Activated CD4-positive, CD25-positive, alpha-beta regulatory T cell treated with anti-CD3 and anti-CD28 coated beads, Interleukin-2, amount 50 U/mL, for 16 hours (primary cell): ENCODE data around the gene ADAMTSL1.

Source experiments
- DNase-seq: peaks from one replicate; pipeline ENCODE4 v3.0.0-alpha.2; 2020; ENCODE audit warnings: low read depth, low spot score

Gene ADAMTSL1

DNA sequence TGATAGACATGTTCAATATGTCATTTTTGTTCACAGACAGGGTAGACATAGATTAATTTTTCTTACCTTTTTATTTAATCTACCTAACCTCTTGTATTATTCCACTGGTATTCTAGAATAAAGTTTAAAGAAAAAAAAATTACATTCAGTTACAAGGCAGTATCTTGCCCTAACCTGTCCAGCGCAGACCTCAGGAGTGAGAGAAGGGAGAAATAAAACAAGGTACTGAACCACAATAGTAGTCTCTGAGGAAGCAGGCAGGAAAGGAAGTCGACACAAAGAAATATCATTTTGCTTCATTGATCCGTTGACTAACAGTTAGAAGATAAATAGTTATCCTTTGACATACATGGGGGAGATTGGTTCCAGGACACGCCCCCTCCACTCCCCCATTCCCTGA lies 12.5 kb upstream of the ADAMTSL1 start:
- DNase-seq = no peak

GRCh38 chr9:18463991-18464390 lies 10.0 kb upstream of the ADAMTSL1 start:
- DNase-seq = no peak

GRCh38 chr9:18466101-18466500 lies 7.9 kb upstream of the ADAMTSL1 start:
- DNase-seq = no peak

DNA sequence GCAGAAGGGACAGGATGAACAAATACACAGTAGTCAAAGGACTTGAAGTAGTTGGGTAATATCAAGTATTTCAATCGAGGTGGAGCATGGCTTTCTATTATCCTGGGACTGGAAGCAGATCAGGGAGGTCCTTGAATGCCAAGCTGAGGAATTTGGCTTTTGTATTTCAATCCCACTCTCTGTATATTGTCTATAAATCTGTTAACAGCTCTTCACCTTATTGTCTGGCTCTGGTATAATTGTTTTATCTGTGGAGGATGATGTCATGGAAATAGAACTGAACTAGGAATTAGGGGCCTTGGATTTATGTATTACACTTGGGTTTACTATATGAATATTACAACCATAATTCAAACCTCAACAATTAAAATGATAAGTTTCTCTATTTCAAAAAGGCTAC lies 6.3 kb upstream of the ADAMTSL1 start:
- DNase-seq = no peak

- no peak for DNase-seq
Measured at GRCh38 chr9:18472435-18472834, 1.5 kb upstream of the ADAMTSL1 start.

- DNase-seq = no peak
Measured at GRCh38 chr9:18472841-18473251, 1.1 kb upstream of the ADAMTSL1 start.

DNA sequence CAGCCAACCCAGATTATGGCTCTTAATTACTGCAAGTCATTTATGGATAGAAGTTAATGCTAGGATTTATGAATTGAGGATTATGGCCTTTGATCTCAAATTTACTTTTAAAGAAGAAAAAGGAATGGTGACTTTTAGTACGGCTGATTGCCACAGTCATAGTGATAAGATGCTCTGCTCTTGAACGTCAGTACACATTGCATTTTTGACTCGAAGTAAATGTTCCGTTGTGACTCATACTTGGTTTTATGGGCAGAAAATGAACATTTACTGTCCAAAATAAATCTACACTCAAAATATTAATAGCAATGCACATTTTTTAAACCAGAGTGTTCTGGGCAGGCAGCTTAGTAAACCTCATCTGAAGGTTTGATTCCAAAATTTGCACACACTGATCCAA lies 830 bp downstream of the ADAMTSL1 start:
- no peak for DNase-seq

- DNase-seq = no peak
Measured at GRCh38 chr9:18477121-18477660, 3.2 kb downstream of the ADAMTSL1 start.

DNA sequence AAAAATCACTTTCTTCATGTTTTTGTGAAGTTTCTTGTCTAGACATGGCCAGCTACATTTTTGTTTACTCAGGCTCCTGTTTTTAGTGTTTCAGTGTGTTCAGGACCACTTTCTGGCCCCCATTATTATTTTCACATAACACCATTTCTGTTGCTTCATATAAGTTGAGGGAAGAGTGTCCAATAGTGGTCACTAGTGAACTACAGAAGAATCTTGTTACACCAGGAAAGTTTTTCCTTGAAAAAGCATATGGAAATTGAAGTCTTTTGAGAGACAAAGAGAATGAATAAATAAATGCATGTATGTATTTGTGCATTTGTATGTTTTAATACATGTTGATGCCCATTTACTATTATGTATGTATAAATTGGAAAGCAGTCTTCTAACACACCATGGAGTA lies 3.8 kb downstream of the ADAMTSL1 start:
- no peak for DNase-seq

DNA sequence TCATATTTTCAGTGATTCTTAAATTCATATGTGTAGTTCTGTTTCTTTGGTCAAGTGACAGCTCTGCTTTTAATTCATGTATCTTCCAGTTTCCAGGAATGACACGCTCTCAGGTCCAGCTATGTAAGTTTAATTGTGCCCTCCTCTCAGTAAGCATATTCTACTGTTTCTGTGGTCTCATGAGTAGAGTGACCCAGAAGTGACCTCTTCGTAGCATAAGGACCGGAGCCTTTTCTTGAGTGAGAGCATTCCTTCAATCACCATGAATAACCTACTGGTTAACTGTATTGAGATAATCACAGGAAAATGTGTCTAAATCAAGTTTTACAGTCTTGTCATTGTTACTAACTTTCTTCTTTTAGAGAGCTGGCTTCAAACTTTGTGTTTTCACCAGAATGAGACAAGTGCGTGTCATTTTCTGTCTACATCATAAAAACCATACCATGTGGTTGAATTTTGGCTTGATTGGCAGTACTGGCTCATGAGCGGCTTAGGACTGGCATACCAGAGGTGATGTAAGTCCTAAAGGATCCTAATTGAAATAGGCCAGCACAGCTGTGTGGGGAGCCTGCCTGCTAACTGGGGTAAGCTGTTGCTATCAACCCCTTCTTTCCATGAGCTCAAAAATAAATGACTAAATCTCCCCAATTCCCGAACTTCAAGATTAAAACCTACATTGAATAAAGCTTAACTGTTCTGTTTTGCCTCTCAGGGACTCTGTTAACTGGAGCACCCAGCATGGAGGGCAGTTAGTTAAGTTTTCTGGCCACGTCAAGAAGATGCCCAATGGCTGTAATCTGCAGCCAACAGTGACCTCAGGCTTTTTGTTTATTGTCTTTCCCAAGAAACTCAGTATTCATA lies 4.8 kb downstream of the ADAMTSL1 start:
- no peak for DNase-seq

DNA sequence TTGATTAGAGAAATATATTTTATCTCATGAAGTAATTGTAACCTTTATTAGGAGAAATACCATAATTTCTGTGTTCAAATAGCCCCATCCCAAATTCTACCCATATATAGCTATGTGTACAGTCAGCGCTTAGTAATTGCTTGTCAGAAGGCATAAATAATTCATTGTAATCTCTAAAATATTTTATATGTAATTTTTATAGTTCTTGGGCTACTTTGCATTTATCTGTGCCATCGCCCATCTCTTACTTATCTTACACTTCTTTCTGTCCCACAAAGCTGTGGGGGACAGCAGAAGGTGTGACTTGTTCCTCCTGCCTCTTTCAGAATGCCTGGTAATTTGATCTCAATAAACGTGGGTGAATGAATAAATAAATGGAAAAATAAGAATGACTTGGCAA lies 5.5 kb downstream of the ADAMTSL1 start:
- no peak for DNase-seq

DNA sequence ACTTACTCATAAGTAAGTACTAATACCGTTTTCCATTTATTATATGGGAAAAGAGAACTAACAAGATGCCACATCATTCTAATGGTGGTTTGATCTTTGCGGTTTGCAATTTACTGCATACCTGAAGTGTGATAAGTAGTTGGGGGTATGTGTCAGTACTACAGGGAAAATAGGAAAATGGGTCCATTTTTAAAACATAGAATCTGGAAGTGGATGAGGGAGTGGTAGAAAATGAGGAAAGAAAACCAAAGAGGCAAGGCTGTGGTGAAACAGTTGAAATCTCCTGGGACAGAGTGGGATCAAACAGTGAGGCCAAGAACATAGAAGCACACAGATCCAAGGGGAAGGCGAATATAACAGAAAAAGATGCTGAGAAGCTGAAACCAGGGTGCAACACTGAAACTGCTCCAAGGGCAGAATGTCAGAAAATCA lies 6.7 kb downstream of the ADAMTSL1 start:
- DNase-seq = no peak

DNA sequence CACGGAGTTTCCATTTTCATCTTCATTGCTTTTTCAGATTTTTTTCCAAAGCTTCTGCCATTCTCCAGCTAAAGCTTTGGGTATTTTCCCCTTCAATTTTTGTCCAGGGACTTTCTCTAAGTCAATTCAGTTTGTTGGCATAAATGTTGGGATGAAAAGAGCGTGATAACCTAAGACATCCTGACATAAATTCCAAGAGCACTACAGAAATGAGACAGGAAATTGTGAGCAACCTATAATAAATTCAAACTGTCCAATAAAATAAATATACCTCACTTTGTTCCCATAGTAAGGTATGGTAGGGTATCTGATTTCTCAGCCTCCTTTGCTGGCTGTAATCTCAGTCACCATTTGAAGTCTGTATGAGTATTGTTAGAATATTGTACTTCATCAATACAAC lies 8.4 kb downstream of the ADAMTSL1 start:
- DNase-seq = no peak

GRCh38 chr9:18485714-18486113 lies 11.8 kb downstream of the ADAMTSL1 start:
- no peak for DNase-seq

DNA sequence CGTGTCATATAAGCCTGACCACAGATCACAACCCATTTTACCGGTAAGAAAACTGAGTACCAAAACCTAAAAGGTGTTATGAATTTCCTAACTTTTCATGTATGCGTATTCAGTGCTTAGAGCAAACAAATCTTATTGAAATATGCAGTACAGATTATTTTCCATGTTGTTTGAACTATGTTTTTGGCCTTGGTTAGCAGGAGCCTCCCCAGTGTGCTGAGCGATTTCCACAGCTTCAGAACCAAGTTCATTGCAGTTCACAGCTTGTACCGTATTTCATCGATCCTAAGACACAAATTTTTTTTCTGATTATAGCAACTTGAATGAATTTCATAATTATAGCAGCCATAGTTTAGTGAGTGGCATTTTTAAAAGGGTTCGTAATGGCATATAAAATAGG lies 13.7 kb downstream of the ADAMTSL1 start:
- no peak for DNase-seq

- no peak for DNase-seq
Measured at GRCh38 chr9:18488886-18489285, 14.9 kb downstream of the ADAMTSL1 start.

DNA sequence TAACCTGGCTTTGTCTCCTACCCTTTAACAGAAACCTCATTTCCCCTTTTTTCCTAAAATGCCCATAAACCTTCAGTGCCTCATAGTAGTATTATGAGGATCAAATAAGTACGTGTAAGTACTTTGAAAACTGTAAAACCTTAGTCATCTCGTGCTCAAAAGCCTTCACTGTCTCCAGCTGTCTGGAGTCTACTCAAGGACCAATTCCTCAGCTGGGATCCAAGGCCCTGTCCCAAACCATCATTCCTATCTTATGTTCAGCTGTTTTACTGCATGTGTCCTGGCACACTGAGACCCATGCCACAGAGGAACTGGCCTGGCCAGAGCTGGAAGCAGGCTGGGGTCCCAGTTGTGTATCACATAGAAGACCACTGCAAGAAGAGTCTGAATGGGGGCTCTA lies 15.9 kb downstream of the ADAMTSL1 start:
- no peak for DNase-seq

GRCh38 chr9:18490641-18491370 lies 16.9 kb downstream of the ADAMTSL1 start:
- DNase-seq = no peak

DNA sequence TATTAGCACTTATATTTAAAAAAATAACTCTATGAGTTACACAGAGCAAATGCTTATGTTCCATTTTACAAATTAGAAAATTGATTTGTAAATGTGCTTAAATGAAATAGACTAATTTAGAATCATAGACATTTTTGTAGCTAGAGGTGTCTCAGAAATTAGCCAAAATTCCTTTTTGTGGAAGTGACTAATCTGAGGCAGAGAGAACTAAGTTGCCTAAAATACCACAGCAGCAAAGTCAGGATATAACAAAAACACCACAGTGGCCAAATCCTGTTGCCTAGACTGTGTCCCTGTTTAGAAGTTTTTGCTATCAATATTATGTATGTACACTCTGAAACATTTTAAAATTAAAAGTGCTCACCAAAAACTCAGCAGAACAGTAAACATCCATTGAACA lies 18.7 kb downstream of the ADAMTSL1 start:
- DNase-seq = no peak

- DNase-seq = no peak
Measured at GRCh38 chr9:18493451-18493993, 19.6 kb downstream of the ADAMTSL1 start.

GRCh38 chr9:18495065-18495464 lies 21.1 kb downstream of the ADAMTSL1 start:
- no peak for DNase-seq

DNA sequence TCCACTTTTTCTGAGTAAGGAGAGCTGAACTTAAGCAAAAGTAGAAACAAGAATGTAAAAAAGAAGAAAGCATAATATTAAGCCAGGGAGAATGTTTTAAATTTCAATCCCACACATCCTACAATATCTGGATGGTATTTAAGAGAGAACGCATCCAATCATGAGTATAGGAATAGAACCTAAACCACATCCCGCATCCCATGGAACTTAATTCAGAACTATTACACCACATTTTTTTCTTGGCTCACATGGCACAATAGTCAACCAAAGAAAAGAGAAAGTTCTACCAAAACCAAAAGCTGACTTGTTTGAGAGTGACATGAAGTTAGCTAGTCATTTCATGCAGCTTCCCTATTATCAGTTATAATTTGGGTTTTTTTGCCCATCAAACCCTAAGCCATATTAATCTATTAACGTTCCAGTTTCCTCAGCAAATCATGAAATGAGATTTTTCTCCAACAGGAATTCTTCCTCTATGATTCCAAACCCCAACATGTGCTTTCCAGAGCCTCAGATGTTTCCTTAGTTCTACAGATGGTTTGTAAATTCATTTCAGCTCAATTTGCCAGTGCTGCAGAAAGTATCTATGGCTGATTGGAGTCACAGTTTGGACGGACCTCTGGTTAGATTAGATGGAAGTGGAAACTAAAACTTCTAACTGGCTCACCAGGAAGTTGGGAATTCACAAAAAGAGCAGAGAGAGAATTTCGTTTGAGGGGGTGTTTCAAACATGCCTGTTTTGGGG lies 22.5 kb downstream of the ADAMTSL1 start:
- DNase-seq = no peak
